Heart left ventricle (tissue), 13 donors: ENCODE results near the gene ITGA5.

ENCODE experiments used
- POLR2A ChIP-seq, 2 donors: fragments of 450-650 bp; IDR thresholded peaks; one replicate each; pipeline ENCODE4 v1.6.1; 2017; ENCODE audit warnings: antibody characterized with exemption in 2 of 2, mild to moderate bottlenecking in 2 of 2, moderate library complexity in 2 of 2
- TF ChIP-seq, protein P1 (sequence below), 12 donors: fragments of 200-600 bp; sonication (generic) in 4 of 12; IDR thresholded peaks; one replicate each; pipeline versions ENCODE4 v1.5.0 to v1.8.0; 2018 to 2022; ENCODE audit warnings: antibody characterized with exemption in 12 of 12, mild to moderate bottlenecking in 5 of 12
- donor health status: ischemic (EF 13 %, LVEDD 7.1; RV severe dilation, severe dysfunction).
- donor health status: DM: no; HTN: yes; CAD: no.
- donor health status: DM: no; HTN: no; CAD: no.
- donor health status: ischemic (EF 25% LVEDD 6.9; RV normal size, moderate dysfunction).
- donor health status: ischemic (EF 25% LVEDD 5.7; RV mildly dilated, moderate dysfunction).
- donor health status: ischemic (EF 35%, LVEDD 5.7; RV mildly dilated, moderate dysfunction).
- donor health status: nonischemic (EF 11% LVEDD 7.7; RV severe dilation, severe dysfunction).
- donor health status: DM: yes; HTN: yes; CAD: no.
- donor health status: PGD.
- donor health status: ischemic (EF 29% LVEDD 5.4; RV normal size, mild dysfunction).
- donor health status: nonischemic (EF 23%, LVEDD 6.1; RV moderate dilation, normal function).

DNA sequence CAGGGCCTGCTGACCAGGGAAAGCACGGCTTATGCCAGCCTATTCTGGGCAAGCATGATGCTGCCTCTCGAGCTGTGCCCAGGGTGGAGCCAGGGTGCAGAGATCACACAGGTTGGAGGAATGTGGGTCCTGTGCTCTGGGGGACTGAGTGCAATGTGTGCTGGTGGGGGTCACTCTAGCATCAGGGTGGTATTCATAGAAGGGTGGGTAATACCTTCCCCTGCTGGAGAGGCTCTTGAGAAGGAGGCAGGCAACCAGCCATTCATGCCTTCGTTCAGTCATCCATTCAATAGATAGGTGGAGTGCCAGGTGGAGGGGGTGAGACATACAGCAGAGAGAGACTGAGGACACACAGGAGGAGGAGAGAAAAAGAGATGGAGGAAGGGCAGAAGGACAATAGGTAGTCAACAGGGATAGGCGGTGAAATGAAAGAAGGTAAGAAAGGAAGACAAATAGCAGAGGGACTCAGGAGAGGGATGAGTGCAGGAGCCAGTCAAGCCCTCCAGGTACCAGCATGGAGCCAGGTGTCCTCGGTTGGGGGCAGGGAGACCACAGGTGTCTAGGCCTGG, 29.4 kb downstream of the ITGA5 start:
- no peak for TF ChIP-seq POLR2A (IDR thresholded peaks at IDR 0.05)
- TF ChIP-seq, protein P1, sequence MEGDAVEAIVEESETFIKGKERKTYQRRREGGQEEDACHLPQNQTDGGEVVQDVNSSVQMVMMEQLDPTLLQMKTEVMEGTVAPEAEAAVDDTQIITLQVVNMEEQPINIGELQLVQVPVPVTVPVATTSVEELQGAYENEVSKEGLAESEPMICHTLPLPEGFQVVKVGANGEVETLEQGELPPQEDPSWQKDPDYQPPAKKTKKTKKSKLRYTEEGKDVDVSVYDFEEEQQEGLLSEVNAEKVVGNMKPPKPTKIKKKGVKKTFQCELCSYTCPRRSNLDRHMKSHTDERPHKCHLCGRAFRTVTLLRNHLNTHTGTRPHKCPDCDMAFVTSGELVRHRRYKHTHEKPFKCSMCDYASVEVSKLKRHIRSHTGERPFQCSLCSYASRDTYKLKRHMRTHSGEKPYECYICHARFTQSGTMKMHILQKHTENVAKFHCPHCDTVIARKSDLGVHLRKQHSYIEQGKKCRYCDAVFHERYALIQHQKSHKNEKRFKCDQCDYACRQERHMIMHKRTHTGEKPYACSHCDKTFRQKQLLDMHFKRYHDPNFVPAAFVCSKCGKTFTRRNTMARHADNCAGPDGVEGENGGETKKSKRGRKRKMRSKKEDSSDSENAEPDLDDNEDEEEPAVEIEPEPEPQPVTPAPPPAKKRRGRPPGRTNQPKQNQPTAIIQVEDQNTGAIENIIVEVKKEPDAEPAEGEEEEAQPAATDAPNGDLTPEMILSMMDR (IDR thresholded peaks at IDR 0.05) = no peak
